ENCODE results near the gene ATG4D.

- TF ChIP-seq CTCF (IDR thresholded peaks at IDR 0.05; ENCODE audit: low read depth, low read length, poor library complexity, severe bottlenecking): no peak
- no peak for TF ChIP-seq EZH2phosphoT487 (IDR thresholded peaks at IDR 0.05; ENCODE audit: borderline replicate concordance, low read length)
Observed at GRCh38 chr19:10543420-10544241, at the start of gene ATG4D.

Measured in DOHH2 (cell line).